HEK293 (cell line): Measurements from ENCODE around the gene AK3.

ENCODE experiments used
- CTCF ChIA-PET: fragments of 350-600 bp; formaldehyde crosslinking; extraction: SDS; loops from one replicate; lab custom pipeline; 2021; ENCODE audit warnings: antibody characterized with exemption; lab: Yijun Ruan, JAX
- POLR2A ChIA-PET: fragments of 300-600 bp; formaldehyde crosslinking; extraction: SDS; loops from one replicate; lab custom pipeline; 2020; ENCODE audit warnings: antibody characterized with exemption, inconsistent platforms; lab: Yijun Ruan, JAX
- H3K27ac ChIP-seq: fragments of 200-500 bp; sonication (Bioruptor generic); 2 replicates; pipeline ENCODE4 v1.5.1; 2014; ENCODE audit warnings: low read depth, low read length, control low read depth, inconsistent platforms; ENCODE audit errors: extremely low read depth
- H3K36me3 ChIP-seq, 2 experiments: fragments of 200-500 bp in 1 of 2; sonication (Bioruptor generic) in 1 of 2; 1 replicate in 1 of 2; 2 replicates in 1 of 2; pipeline ENCODE4 v1.5.1; 2014 to 2017; ENCODE audit warnings: inconsistent platforms in 2 of 2, low read length in 2 of 2; ENCODE audit not compliant: control insufficient read depth in 2 of 2, insufficient read depth in 1 of 2
- H3K4me1 ChIP-seq: fragments of 200-500 bp; sonication (Bioruptor generic); 2 replicates; pipeline ENCODE4 v1.5.1; 2014; ENCODE audit warnings: mild to moderate bottlenecking, low read length, inconsistent platforms; ENCODE audit not compliant: control insufficient read depth, insufficient read depth
- H3K4me3 ChIP-seq: 2 replicates; pipeline ENCODE4 v1.5.1; 2011; ENCODE audit warnings: low read depth, mild to moderate bottlenecking, control low read depth, low read length, moderate library complexity
- H3K9me3 ChIP-seq: fragments of 200-500 bp; sonication (Bioruptor generic); 2 replicates; pipeline ENCODE4 v1.5.1; 2014; ENCODE audit warnings: low read depth, low read length, inconsistent platforms; ENCODE audit not compliant: control insufficient read depth, insufficient read depth
- CTCF ChIP-seq: fragments of 450-650 bp; formaldehyde crosslinking; IDR thresholded peaks from 2 replicates; pipeline ENCODE4 v1.5.1; 2016; ENCODE audit warnings: missing biosample characterization, missing genetic modification characterization
- FEZF1 ChIP-seq: fragments of 450-650 bp; formaldehyde crosslinking; IDR thresholded peaks from 2 replicates; pipeline ENCODE4 v1.5.1; 2016; ENCODE audit warnings: missing biosample characterization, missing genetic modification characterization
- MEIS1 ChIP-seq: sonication (generic); formaldehyde crosslinking; IDR thresholded peaks from 2 replicates; pipeline ENCODE4 v1.8.1; 2022; ENCODE audit warnings: missing genetic modification reagents, mild to moderate bottlenecking, borderline replicate concordance
- OVOL3 ChIP-seq: fragments of 450-650 bp; formaldehyde crosslinking; IDR thresholded peaks from 2 replicates; pipeline ENCODE4 v1.5.1; 2016; ENCODE audit warnings: missing biosample characterization, missing genetic modification characterization
- PRDM2 ChIP-seq: fragments of 450-650 bp; formaldehyde crosslinking; IDR thresholded peaks from 2 replicates; pipeline ENCODE4 v1.5.1; 2016; ENCODE audit warnings: missing biosample characterization, missing genetic modification characterization, borderline replicate concordance
- SCRT1 ChIP-seq: fragments of 450-650 bp; formaldehyde crosslinking; IDR thresholded peaks from 2 replicates; pipeline ENCODE4 v1.5.1; 2016; ENCODE audit warnings: missing biosample characterization, missing genetic modification characterization, borderline replicate concordance
- SP7 ChIP-seq: fragments of 450-650 bp; formaldehyde crosslinking; IDR thresholded peaks from 2 replicates; pipeline ENCODE4 v1.5.1; 2016; ENCODE audit warnings: missing biosample characterization, missing genetic modification characterization
- YY2 ChIP-seq: fragments of 450-650 bp; formaldehyde crosslinking; IDR thresholded peaks from 2 replicates; pipeline ENCODE4 v1.5.1; 2016; ENCODE audit warnings: missing biosample characterization, missing genetic modification characterization
- ZBTB44 ChIP-seq: fragments of 450-650 bp; IDR thresholded peaks from 2 replicates; pipeline ENCODE4 v1.5.1; 2018; ENCODE audit warnings: missing biosample characterization, mild to moderate bottlenecking, missing genetic modification characterization
- ZEB2 ChIP-seq: fragments of 450-650 bp; formaldehyde crosslinking; IDR thresholded peaks from 2 replicates; pipeline ENCODE4 v1.5.1; 2016; ENCODE audit warnings: missing biosample characterization, missing genetic modification characterization
- ZFP69B ChIP-seq: fragments of 450-650 bp; formaldehyde crosslinking; IDR thresholded peaks from 2 replicates; pipeline ENCODE4 v1.5.1; 2016; ENCODE audit warnings: missing biosample characterization, missing genetic modification characterization
- ZNF114 ChIP-seq: fragments of 450-650 bp; formaldehyde crosslinking; IDR thresholded peaks from 2 replicates; pipeline ENCODE4 v1.5.0; 2017; ENCODE audit warnings: missing biosample characterization, missing genetic modification characterization
- ZNF146 ChIP-seq: fragments of 450-650 bp; formaldehyde crosslinking; IDR thresholded peaks from 2 replicates; pipeline ENCODE4 v1.5.1; 2016; ENCODE audit warnings: missing biosample characterization, missing genetic modification characterization
- ZNF155 ChIP-seq: fragments of 450-650 bp; formaldehyde crosslinking; IDR thresholded peaks from 2 replicates; pipeline ENCODE4 v1.5.1; 2016; ENCODE audit warnings: missing biosample characterization, missing genetic modification characterization
- ZNF157 ChIP-seq: fragments of 450-650 bp; formaldehyde crosslinking; IDR thresholded peaks from 2 replicates; pipeline ENCODE4 v1.5.1; 2016; ENCODE audit warnings: missing biosample characterization, missing genetic modification characterization
- ZNF16 ChIP-seq: fragments of 450-650 bp; formaldehyde crosslinking; IDR thresholded peaks from 2 replicates; pipeline ENCODE4 v1.5.1; 2016; ENCODE audit warnings: low read depth, missing biosample characterization, missing genetic modification characterization
- ZNF24 ChIP-seq: fragments of 450-650 bp; formaldehyde crosslinking; IDR thresholded peaks from 2 replicates; pipeline ENCODE4 v1.5.1; 2016; ENCODE audit warnings: missing biosample characterization, missing genetic modification characterization
- ZNF302 ChIP-seq: fragments of 450-650 bp; formaldehyde crosslinking; IDR thresholded peaks from 2 replicates; pipeline ENCODE4 v1.5.1; 2016; ENCODE audit warnings: missing biosample characterization, missing genetic modification characterization, low read depth
- ZNF354C ChIP-seq: fragments of 450-650 bp; formaldehyde crosslinking; IDR thresholded peaks from 2 replicates; pipeline ENCODE4 v1.5.1; 2016; ENCODE audit warnings: missing biosample characterization, missing genetic modification characterization, low read depth, borderline replicate concordance
- ZNF501 ChIP-seq: fragments of 450-650 bp; formaldehyde crosslinking; IDR thresholded peaks from 2 replicates; pipeline ENCODE4 v1.5.1; 2016; ENCODE audit warnings: missing biosample characterization, missing genetic modification characterization
- ZNF585B ChIP-seq: fragments of 450-650 bp; formaldehyde crosslinking; IDR thresholded peaks from 2 replicates; pipeline ENCODE4 v1.5.1; 2016; ENCODE audit warnings: missing biosample characterization, missing genetic modification characterization
- ZNF621 ChIP-seq: fragments of 450-650 bp; formaldehyde crosslinking; IDR thresholded peaks from 2 replicates; pipeline ENCODE4 v1.5.1; 2017; ENCODE audit warnings: missing biosample characterization, missing genetic modification characterization
- ZNF654 ChIP-seq: fragments of 450-650 bp; formaldehyde crosslinking; IDR thresholded peaks from 2 replicates; pipeline ENCODE4 v1.5.1; 2016; ENCODE audit warnings: low read depth, missing biosample characterization, missing genetic modification characterization
- ZNF791 ChIP-seq: fragments of 450-650 bp; formaldehyde crosslinking; IDR thresholded peaks from 2 replicates; pipeline ENCODE4 v1.5.1; 2016; ENCODE audit warnings: missing biosample characterization, missing genetic modification characterization

AK3 gene

GRCh38 chr9:4762886-4763541 lies 22.0 kb upstream of the AK3 start:
- Histone ChIP-seq H3K4me1 (no peaks in the 10 kb centered on the region), H3K4me3 (no peak overlapping the region), H3K9me3 (no peaks in the 10 kb centered on the region), H3K27ac (no peak overlapping the region), H3K36me3 (no peaks in the 10 kb centered on the region)
- POLR2A ChIA-PET = interaction anchor here (1.0 kb wide), 1 partner anchor 222 kb away, joined by 3 read pairs; the partner anchor contains the start of gene JAK2
- 0 out of 2 replicates have a peak, but pooled peaks have one; percentile 5 for TF ChIP-seq MEIS1 (CRISPR knock-in tag)
- 0 out of 2 replicates have a peak, but pooled peaks have one; percentile 1 for TF ChIP-seq SP7 (tag by site-specific recombination)
- no peak for TF ChIP-seq ZNF302 (tag by site-specific recombination)
- CTCF ChIA-PET = interaction anchor here (0.6 to 6.4 kb wide), 43 partner anchors 8 to 838 kb away, joined by 3 to 94 read pairs (median 4); partner anchors contain the start of genes AK3, JAK2 and RCL1

- ChIA-PET CTCF (interaction anchor here (0.6 to 6.4 kb wide), 50 partner anchors 8 to 1385 kb away, joined by 3 to 94 read pairs (median 4); partner anchors contain the start of genes AK3, JAK2 and RCL1), POLR2A (interaction anchor here (1.0 kb wide), 1 partner anchor 223 kb away, joined by 3 read pairs; the partner anchor contains the start of gene JAK2)
- peak overlapping the region; percentile 22 for H3K4me3 ChIP-seq
- TF ChIP-seq ZNF24 (tag by site-specific recombination) (no peak), ZFP69B (tag by site-specific recombination) (no peak), ZNF146 (no peak), ZNF114 (tag by site-specific recombination) (no peak), MEIS1 (CRISPR knock-in tag) (peak; percentile 80; the same call in 1 of the 2 replicates), ZNF16 (tag by site-specific recombination) (no peak), SCRT1 (tag by site-specific recombination) (no peak), YY2 (tag by site-specific recombination) (no peak), ZNF654 (tag by site-specific recombination) (peak; percentile 94), CTCF (tag by site-specific recombination) (peak; percentile 78), OVOL3 (tag by site-specific recombination) (no peak), PRDM2 (no peak), ZNF157 (tag by site-specific recombination) (no peak), ZBTB44 (no peak), ZEB2 (peak; percentile 72), ZNF155 (tag by site-specific recombination) (no peak), ZNF621 (tag by site-specific recombination) (no peak), ZNF791 (tag by site-specific recombination) (no peak), ZNF585B (no peak), ZNF501 (peak; percentile 28; the same call in 1 of the 2 replicates), FEZF1 (tag by site-specific recombination) (peak; percentile 85), ZNF354C (no peak)
Measured at GRCh38 chr9:4762108-4762885, 21.3 kb upstream of the AK3 start.

More at GRCh38 chr9:4762108-4762885, 21.3 kb upstream of the AK3 start:
- H3K36me3 ChIP-seq = no peaks in the 10 kb centered on the region
- H3K27ac ChIP-seq = no peak overlapping the region
- no peaks in the 10 kb centered on the region for H3K9me3 ChIP-seq
- no peaks in the 10 kb centered on the region for H3K4me1 ChIP-seq
